Stimulated activated CD4-positive, alpha-beta T cell treated with anti-CD3 and anti-CD28 coated beads, Interleukin-12 subunit alpha, Interleukin-12 subunit beta, amount 100 ng/mL, for 48 hours (primary cell): Measurements from ENCODE around the gene TRAP1.

Source experiments
- DNase-seq, 3 donors: peaks; one replicate each; pipeline ENCODE4 v3.0.0-alpha.2; 2020; ENCODE audit warnings: low read depth in 2 of 3, low spot score in 1 of 3

The TRAP1 gene

GRCh38 chr16:3737181-3737580 is 19.9 kb upstream of the TRAP1 start:
- no peak for DNase-seq

DNA sequence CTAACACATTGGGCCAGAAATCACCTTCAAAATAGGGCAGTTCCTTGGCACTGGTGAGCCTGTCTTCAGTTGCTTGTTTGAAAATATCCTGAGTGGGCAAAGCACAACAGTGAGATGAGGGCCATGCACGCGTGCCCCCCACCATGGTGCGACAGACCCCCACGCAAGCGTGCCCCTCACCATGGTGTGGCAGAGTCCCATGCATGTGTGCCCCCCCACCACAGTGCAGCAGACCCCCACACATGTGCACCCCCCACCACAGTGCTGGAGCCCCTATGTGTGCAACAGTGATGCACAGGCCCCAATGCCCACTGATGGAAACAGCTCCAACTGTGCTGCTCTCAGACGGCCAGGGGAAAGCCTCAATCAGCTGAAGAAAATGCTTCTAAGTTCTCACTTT is 18.8 kb upstream of the TRAP1 start:
- DNase-seq = no peak

DNA sequence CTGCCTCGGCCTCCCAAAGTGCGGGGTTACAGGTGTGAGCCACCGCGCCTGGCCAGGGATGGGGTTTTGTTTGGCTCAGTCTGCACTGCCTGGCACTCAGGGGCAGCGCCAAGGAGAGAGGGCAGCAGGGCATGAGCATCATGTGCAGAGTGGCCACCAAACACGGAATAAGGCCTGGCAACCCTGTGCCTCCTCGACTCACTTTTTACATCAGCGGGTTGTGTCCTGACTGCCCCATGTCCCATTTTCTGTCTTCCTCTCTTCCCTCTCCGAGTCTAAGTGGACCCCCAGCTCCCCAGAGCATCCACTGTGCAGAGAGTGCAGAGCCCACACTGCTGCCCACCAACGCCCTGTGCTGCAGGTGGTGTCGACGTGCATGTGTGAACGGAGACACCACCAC is 18.2 kb upstream of the TRAP1 start:
- no peak for DNase-seq

- DNase-seq = no peak
Observed at GRCh38 chr16:3734758-3735221, 17.5 kb upstream of the TRAP1 start.

DNA sequence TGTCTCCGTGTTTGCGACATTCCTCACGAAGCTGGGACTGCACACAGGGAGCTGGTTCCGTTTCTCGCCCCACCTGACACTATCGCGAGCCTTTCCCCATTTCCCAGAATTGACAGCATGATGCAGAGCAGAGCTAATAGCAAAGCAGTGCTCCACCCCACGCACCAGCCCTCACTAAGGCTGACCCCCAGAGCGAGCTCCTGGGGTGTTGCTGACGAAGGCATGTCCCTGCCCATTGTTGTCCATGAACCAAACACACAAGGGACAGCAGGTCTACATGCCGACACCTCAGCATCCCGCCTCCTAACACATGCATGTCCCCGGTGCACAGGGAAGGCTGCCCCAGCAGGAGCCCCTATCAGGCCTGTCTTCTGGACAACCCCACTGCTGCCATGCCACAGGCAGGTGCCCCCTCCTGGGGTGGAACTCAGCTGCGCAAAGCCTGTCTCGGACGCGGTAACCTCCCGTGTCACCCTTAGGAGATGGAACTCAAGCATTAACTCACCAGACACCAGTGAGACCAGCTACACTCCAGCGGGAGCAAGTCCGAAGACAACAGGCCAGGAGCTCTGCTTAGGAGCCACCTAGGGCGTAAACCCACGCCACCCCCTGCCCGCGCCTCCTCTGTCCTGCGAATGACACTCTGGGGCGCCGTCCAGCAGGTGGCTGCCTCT is 16.9 kb upstream of the TRAP1 start:
- no peak for DNase-seq

- DNase-seq = no peak
Observed at GRCh38 chr16:3732171-3732570, 14.8 kb upstream of the TRAP1 start.

GRCh38 chr16:3731126-3731935 is 14.0 kb upstream of the TRAP1 start:
- DNase-seq = no peak

DNA sequence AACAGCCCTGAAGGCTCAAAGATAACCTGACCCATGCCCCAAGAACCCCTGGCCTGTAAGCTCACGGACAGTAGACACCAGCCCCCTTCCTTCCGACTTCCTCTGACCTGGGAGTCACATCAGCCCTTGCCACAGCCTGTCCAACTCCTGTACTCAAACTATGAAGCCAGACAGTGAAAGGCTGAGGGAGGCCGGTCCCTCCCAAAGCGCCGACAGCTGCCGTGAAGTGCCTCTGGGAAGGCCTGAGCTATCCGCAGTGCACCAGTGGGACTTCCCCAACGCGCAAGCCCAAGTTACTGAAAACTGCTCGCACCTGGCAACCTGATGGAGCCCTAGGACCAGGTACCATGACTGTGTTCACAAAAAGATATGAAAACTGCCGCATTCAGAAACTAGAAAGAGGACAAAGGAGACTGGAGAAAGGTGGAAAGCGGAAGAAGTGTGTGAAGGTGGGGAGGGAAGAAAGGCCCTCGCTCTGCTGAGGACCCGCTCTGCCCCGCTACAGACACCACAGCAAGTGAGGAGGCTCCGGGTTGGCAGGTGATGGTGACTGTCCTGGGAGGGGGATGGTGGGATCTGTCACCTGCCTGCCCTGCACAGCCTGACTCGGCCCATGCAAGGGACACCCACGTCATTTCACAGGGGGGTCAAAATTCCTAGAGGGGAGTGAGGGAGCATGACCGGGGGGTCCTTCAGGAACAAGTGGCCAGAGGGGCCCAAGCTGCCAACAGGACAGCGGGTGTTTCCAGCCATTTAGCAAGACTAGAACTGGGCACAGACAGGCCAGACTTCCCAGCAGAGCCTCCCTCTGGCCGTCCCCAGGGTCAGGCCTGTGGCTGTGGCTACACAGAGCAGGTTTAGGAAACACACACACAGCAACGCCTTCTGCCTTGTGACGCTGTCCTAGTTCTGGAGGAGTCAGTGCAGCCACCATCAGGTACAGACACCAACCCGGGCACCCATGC is 13.1 kb upstream of the TRAP1 start:
- DNase-seq = no peak

GRCh38 chr16:3729161-3730112 is 12.1 kb upstream of the TRAP1 start:
- no peak for DNase-seq

DNA sequence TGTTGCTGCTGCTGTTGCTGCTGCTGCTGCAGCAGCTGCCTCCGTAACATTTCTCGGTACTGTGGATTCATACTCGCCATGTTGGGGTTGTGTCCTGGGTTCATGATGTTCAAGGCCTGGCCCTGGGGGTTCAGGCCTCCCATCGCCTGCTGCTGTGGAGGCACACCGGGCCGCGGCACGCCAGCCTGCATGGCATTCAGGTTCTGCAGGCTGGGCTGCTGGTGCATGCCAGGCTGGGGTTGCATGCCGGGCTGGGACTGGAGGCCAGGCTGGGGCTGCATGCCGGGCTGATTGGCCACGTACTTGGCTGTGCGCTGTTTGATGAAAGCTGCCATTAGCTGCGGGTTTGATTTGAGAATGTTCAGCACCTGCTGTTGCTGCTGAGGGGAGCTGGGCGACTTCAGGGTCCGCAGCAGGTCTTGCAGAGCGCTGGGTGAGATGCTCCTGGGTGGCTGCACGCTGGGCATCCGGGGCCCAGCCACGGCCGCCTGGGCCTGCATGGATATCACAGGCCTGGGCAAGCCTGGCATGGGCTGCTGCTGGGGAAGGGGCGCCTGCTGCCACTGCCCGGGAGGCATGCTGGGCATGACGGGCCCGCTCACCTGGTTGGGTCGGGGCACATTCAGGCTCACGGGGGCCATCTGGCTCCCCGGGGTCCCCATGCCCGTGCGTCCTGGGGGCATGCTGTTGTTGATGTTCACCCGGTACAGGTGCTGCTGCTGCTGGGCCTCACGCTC is 11.3 kb upstream of the TRAP1 start:
- no peak for DNase-seq

GRCh38 chr16:3727806-3728381 is 10.6 kb upstream of the TRAP1 start:
- no peak for DNase-seq

DNA sequence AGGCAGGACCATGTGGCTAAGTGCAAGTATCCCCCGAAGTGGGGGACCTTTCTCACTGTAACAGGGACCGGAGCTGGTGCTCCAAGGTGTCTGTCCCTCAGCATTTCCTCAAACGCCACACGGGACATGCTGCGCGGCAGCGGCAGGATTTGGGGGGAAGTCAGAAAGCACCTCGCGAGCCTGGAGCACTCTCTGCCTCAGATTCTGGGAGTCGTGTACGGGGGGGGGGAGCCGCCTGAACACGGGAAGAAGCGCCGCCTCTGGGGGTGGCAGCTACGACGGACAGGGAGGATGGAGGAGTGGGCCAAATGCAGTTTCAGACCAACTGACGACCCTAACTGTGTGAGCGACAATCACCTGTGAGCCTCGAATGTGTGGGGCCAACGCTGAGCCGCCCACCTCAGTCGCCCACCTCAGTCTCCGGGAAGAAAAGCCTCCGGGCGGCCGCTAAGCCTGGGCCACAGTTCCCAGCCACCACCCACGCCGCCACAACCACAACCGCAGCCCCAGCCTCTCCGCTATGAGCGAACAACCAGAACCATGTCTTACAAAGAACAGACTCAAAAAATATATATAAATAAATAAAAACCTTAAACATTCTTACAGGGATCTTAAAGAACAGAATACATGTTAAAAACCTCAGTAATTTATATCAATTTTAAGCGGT is 8.8 kb upstream of the TRAP1 start:
- no peak for DNase-seq

DNA sequence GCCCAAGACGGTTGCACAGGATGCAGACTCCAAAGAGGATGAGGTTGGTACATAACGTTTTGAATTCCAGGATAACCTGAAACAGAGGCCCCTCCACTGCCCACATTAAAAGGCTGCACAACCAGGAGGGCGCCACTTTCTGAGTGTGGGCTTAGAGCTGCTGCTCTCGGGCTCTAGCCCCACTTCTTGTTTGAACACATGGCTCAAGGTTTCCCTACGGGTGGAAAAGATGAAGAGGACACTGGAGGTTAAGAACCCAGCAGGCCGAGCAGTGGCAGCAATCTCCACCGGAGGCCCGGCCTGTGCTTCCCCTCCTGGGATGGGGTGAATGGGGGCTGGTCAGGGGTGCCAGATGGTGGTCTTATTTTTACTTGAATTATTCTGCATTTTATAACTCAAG is 8.0 kb upstream of the TRAP1 start:
- no peak for DNase-seq

DNA sequence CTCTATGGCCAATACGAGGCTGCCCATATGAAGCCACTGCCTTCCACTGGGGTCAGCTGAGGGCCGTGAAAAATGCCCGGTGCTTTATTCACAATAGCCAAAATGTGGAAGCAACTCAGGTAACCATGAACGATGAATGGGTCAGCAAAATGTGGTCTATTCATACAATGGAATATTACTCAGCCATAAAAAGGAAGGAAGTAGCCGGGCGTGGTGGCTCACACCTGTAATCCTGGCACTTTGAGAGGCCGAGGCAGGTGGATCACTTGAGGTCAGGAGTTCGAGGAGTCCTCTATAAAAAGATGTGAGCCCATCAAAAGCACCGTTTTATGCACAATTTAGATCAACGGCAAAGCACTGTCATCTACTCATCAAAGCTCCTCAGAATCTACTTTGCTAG is 5.2 kb upstream of the TRAP1 start:
- DNase-seq = no peak

DNA sequence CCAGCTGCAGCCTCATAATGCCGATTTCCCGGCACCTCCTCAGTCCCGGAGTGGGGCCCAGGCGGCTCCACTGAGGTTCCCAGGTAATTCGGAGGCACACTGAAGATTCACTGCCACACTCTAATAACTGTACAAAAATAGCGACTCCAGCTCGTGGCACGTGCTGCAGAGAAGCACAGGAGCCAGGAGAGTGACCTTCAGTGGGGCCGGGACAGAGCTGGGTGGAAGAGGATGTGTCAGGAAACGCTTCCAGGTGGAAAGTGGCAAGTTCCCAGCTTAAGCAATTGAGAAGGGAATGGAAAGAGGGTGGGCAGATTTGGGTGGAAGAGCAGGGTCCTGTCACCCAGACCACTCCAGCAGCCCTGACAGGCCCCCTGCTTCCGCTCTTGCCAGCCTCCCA is 3.1 kb upstream of the TRAP1 start:
- DNase-seq = no peak

- no peak for DNase-seq
Observed at GRCh38 chr16:3718628-3719027, 1.3 kb upstream of the TRAP1 start.

DNA sequence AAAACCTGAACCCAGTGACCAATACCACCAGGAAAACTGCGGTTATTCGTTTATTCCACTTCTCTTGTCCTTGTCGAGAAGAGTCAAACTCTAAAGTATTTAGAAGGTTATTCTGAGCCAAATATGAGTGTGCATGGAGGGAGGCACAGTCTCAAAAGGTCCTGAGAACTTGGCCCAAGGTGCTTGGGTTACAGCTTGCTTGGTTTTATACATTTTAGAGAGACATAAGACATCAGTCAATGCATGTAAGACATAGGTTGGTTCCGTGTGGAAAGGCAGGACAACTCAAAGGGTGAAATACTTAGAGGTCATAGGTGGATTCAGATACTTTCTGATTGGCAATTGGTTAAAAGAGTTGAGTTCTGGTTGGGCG is 681 bp upstream of the TRAP1 start:
- no peak for DNase-seq

DNA sequence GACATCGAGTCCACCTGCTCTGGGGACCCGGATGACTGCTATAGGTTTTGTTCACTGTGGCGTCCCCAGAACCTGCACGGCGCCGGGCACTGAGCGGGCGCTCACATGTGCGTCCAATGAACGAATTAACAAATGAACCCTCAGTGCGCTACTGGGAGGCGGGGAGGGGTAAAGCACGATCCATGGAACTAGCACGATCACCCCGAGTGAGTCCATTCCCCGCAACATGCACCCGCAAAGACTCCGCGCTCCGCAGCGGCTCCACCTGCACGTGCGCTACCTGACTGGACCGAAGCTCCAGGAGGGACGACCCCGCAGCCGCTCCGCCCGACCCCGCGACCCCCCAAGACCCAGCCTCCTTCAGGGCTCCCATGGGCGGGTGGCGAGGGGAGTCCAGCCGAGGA is 491 bp downstream of the TRAP1 start:
- DNase-seq = peak; percentile 17 to 34 (median 17)

GRCh38 chr16:3715430-3715829 is 1.9 kb downstream of the TRAP1 start:
- no peak for DNase-seq
